ENCODE measurements around the gene SLC7A7.
A peak's percentile ranks its signal among the peaks of the same experiment; 100 is the strongest.
"Not testable (repeated sequence)": the region's sequence is repeated elsewhere in the genome, so short reads cannot be mapped to it uniquely, and the experiment has no call there.

Gene SLC7A7

GRCh38 chr14:22841769-22842168 lies 26.5 kb upstream of the SLC7A7 start:
- no peak for TF ChIP-seq POLR2AphosphoS5 (IDR thresholded peaks at IDR 0.05; ENCODE audit: low read depth, low read length)
- FAIRE-seq: no peak
- no peak for DNase-seq (ENCODE audit: insufficient read length)

DNA sequence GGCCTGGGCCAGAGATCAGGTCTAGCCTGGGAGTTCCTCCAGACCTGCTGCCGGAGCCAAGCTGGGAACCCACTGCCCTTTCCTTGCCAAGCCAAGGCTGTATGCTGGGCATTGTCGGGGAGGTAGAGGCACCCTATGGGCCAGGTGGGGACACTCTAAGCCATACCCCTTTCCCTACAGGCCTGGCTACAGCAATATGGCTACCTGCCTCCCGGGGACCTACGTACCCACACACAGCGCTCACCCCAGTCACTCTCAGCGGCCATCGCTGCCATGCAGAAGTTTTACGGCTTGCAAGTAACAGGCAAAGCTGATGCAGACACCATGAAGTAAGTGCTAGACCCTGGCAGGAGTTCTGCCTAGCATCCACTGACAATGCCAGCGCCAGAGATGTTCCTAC lies 26.1 kb upstream of the SLC7A7 start:
- DNase-seq (ENCODE audit: insufficient read length) (no peak), FAIRE-seq (no peak)
- TF ChIP-seq POLR2AphosphoS5 (IDR thresholded peaks at IDR 0.05; ENCODE audit: low read depth, low read length) (no peak), POLR2A (IDR thresholded peaks at IDR 0.05; ENCODE audit: low read depth, low read length) (no peak), TAF1 (IDR thresholded peaks at IDR 0.05; ENCODE audit: borderline replicate concordance, low read depth, low read length) (no peak)

DNA sequence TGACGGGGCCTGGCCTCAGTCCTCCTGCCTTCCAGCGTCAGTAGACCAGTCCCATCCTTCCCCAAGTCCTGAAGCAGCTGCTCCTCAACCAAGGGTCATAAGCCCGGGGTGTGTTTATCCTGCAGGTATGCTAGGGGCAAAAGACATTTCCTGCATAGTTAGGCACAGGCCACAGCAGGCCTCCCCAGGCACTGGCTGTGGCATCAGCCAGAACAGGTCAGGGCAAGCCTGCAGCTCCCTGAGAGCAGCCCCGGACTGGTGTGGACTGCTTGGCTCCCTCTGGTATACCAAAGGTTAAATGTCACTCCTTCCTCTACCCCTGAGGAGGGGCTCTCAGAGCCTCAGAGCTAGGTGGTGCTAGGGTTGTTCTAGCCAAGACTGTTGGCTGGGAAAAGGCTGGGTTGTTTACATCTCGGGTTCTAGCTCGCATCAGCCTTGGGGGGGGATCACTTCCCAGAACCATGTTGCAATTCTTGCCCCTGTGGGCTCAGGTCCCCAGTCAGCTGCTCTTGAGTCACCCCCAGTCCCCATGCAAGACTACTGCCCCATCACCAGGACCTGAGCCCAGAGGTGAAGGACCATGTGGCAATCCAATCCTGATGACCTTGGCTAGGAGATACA lies 24.0 kb upstream of the SLC7A7 start:
- no peak for TF ChIP-seq POLR2AphosphoS5 (IDR thresholded peaks at IDR 0.05; ENCODE audit: low read depth, low read length)
- TF ChIP-seq POLR2A (IDR thresholded peaks at IDR 0.05; ENCODE audit: low read depth, low read length): no peak
- TF ChIP-seq TAF1 (IDR thresholded peaks at IDR 0.05; ENCODE audit: borderline replicate concordance, low read depth, low read length): no peak
- no peak for DNase-seq (ENCODE audit: insufficient read length)
- FAIRE-seq: peak; percentile 68

- no peak for FAIRE-seq
- TF ChIP-seq POLR2A (IDR thresholded peaks at IDR 0.05; ENCODE audit: low read depth, low read length) (no peak), TAF1 (IDR thresholded peaks at IDR 0.05; ENCODE audit: borderline replicate concordance, low read depth, low read length) (no peak), POLR2AphosphoS5 (IDR thresholded peaks at IDR 0.05; ENCODE audit: low read depth, low read length) (no peak)
- no peak for DNase-seq (ENCODE audit: insufficient read length)
Observed at GRCh38 chr14:22838631-22839041, 23.4 kb upstream of the SLC7A7 start.

GRCh38 chr14:22837750-22838538 lies 22.7 kb upstream of the SLC7A7 start:
- TF ChIP-seq POLR2A (IDR thresholded peaks at IDR 0.05; ENCODE audit: low read depth, low read length) (no peak), POLR2AphosphoS5 (IDR thresholded peaks at IDR 0.05; ENCODE audit: low read depth, low read length) (no peak), TAF1 (IDR thresholded peaks at IDR 0.05; ENCODE audit: borderline replicate concordance, low read depth, low read length) (no peak)
- FAIRE-seq: no peak
- DNase-seq (ENCODE audit: insufficient read length): no peak

- DNase-seq (ENCODE audit: insufficient read length) (no peak), FAIRE-seq (no peak)
- TF ChIP-seq TAF1 (IDR thresholded peaks at IDR 0.05; ENCODE audit: borderline replicate concordance, low read depth, low read length) (no peak), POLR2AphosphoS5 (IDR thresholded peaks at IDR 0.05; ENCODE audit: low read depth, low read length) (no peak), POLR2A (IDR thresholded peaks at IDR 0.05; ENCODE audit: low read depth, low read length) (no peak)
Observed at GRCh38 chr14:22837114-22837749, 22.0 kb upstream of the SLC7A7 start.

- TF ChIP-seq POLR2AphosphoS5 (IDR thresholded peaks at IDR 0.05; ENCODE audit: low read depth, low read length) (no peak), POLR2A (IDR thresholded peaks at IDR 0.05; ENCODE audit: low read depth, low read length) (no peak), TAF1 (IDR thresholded peaks at IDR 0.05; ENCODE audit: borderline replicate concordance, low read depth, low read length) (no peak)
- no peak for FAIRE-seq
- no peak for DNase-seq (ENCODE audit: insufficient read length)
Observed at GRCh38 chr14:22836301-22837113, 21.3 kb upstream of the SLC7A7 start, which contains the start of gene MMP14. MMP14 (plus strand) TSS chr14:22836585; CDS start chr14:22836818, 233 bp downstream.

DNA sequence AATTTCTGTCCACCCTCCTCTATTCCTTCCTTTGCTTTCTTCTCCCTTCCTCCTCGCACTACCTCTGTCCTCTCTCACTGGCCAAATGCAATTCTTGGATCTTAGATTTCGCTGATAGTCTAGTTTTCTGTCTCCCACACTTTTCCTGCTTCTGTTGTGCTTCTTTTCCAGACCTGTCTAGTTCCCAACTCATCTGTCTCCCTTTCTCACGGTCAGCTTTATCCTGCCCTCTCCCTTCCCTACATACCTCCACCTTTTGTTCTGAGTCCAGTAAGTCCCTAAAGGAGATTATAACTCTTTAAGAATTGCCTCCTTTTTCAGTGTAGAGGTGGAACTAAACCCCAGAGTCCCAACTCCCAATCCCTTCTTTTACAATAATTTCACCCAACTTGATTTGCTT lies 20.3 kb upstream of the SLC7A7 start:
- no peak for FAIRE-seq
- TF ChIP-seq POLR2A (IDR thresholded peaks at IDR 0.05; ENCODE audit: low read depth, low read length) (no peak), TAF1 (IDR thresholded peaks at IDR 0.05; ENCODE audit: borderline replicate concordance, low read depth, low read length) (no peak), POLR2AphosphoS5 (IDR thresholded peaks at IDR 0.05; ENCODE audit: low read depth, low read length) (no peak)
- no peak for DNase-seq (ENCODE audit: insufficient read length)

DNA sequence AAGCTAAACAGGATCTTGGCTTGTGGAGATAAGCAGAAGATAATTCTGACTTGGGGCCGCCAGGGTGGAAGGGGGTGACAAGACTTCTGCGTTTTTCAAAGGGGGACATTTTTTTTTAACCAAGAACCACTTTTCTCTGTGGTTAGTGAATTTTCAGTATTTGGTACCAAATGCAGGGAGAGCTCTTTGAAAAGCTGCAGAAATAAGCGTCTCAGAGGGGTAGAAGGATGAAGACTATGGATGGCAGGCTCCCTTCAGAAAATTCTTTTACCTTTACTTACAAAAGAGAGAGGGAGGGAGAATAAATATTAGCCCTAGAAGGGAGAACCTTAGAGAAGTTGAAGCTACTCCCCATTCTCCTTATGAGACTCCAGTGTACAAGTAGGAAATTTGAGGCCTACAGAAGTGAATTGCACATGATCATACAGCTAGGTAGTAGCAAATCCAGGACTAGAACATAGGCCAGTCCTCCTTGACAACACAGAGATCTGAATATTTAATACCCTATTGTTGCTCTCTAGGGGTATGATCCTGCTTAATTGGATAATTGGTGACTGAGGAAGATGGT lies 15.3 kb upstream of the SLC7A7 start:
- FAIRE-seq (no peak), DNase-seq (ENCODE audit: insufficient read length) (no peak)
- no peak for TF ChIP-seq TAF1 (IDR thresholded peaks at IDR 0.05; ENCODE audit: borderline replicate concordance, low read depth, low read length)
- no peak for TF ChIP-seq POLR2A (IDR thresholded peaks at IDR 0.05; ENCODE audit: low read depth, low read length)
- TF ChIP-seq POLR2AphosphoS5 (IDR thresholded peaks at IDR 0.05; ENCODE audit: low read depth, low read length): no peak

GRCh38 chr14:22829661-22830442 lies 14.6 kb upstream of the SLC7A7 start, which contains the start of gene MRPL52:
MRPL52 (plus strand) TSS chr14:22829887; CDS start chr14:22829913, 26 bp downstream.
- FAIRE-seq (peak; percentile 92), DNase-seq (ENCODE audit: insufficient read length) (peak; percentile 79)
- TF ChIP-seq TAF1 (IDR thresholded peaks at IDR 0.05; ENCODE audit: borderline replicate concordance, low read depth, low read length) (peak; percentile 78), POLR2A (IDR thresholded peaks at IDR 0.05; ENCODE audit: low read depth, low read length) (peak; percentile 76), POLR2AphosphoS5 (IDR thresholded peaks at IDR 0.05; ENCODE audit: low read depth, low read length) (peak; percentile 66; the same call in 1 of the 2 replicates)

- FAIRE-seq; DNase-seq (ENCODE audit: insufficient read length): not testable (repeated sequence)
Observed at GRCh38 chr14:22829076-22829660, 13.9 kb upstream of the SLC7A7 start.

Data from GM12892 (cell line).